K562 (cell line): ENCODE data around the gene PRMT5. TPM values are rescaled to one million over a fixed set of nuclear protein-coding genes. Genes with fewer than 3 reads are reported as not detected.

ENCODE experiments used
- ARID2 ChIP-seq: fragments of 450-650 bp; IDR thresholded peaks from 2 replicates; pipeline ENCODE4 v1.6.1; 2017; ENCODE audit warnings: antibody characterized with exemption, mild to moderate bottlenecking
- CREB3L1 ChIP-seq: fragments of 450-650 bp; IDR thresholded peaks from 2 replicates; pipeline ENCODE4 v1.6.1; 2014; ENCODE audit warnings: low read depth, mild to moderate bottlenecking, moderate library complexity, borderline replicate concordance
- EP400 ChIP-seq: fragments of 450-650 bp; IDR thresholded peaks from 2 replicates; pipeline ENCODE4 v1.6.1; 2017; ENCODE audit warnings: antibody characterized with exemption, mild to moderate bottlenecking, moderate library complexity
- FOXP4 ChIP-seq: sonication (generic); formaldehyde crosslinking; IDR thresholded peaks from 2 replicates; pipeline ENCODE4 v1.8.0; 2022; ENCODE audit warnings: mild to moderate bottlenecking, missing genetic modification reagents, borderline replicate concordance
- HDAC6 ChIP-seq: IDR thresholded peaks from 2 replicates; pipeline ENCODE4 v1.6.1; 2012; ENCODE audit warnings: low read depth, mild to moderate bottlenecking, control low read depth, inconsistent platforms, low read length, moderate library complexity
- KAT7 ChIP-seq: sonication (generic); formaldehyde crosslinking; IDR thresholded peaks from 2 replicates; pipeline ENCODE4 v1.8.0; 2022; ENCODE audit warnings: missing genetic modification reagents, mild to moderate bottlenecking, borderline replicate concordance
- PHTF2 ChIP-seq: fragments of 250-450 bp; sonication (Bioruptor Pico); IDR thresholded peaks from 2 replicates; pipeline ENCODE4 v1.5.0; 2021; ENCODE audit warnings: mild to moderate bottlenecking
- SMARCB1 ChIP-seq: IDR thresholded peaks from 2 replicates; pipeline ENCODE4 v1.6.1; 2011; ENCODE audit warnings: improper control_type of control experiment, low read depth; ENCODE audit not compliant: insufficient read length
- SRSF1 ChIP-seq: fragments of 200-400 bp; formaldehyde crosslinking; IDR thresholded peaks from 2 replicates; pipeline ENCODE4 v1.6.1; 2017; ENCODE audit warnings: mild to moderate bottlenecking, low read depth, low read length, moderate library complexity
- XRCC4 ChIP-seq: IDR thresholded peaks from one replicate; pipeline ENCODE4 v1.6.1; 2011; ENCODE audit not compliant: insufficient read depth, insufficient read length; ENCODE audit errors: extremely low read depth
- ZBTB9 ChIP-seq: fragments of 450-650 bp; formaldehyde crosslinking; IDR thresholded peaks from 2 replicates; pipeline ENCODE4 v1.4.0; 2020; ENCODE audit warnings: mild to moderate bottlenecking, moderate library complexity
- ZC3H8 ChIP-seq: fragments of 450-650 bp; IDR thresholded peaks from 2 replicates; pipeline ENCODE4 v1.6.1; 2017
- ZNF133 ChIP-seq: fragments of 250-450 bp; sonication (Bioruptor Pico); IDR thresholded peaks from 2 replicates; pipeline ENCODE4 v1.4.0; 2020; ENCODE audit warnings: mild to moderate bottlenecking
- ZNF696 ChIP-seq: fragments of 250-450 bp; sonication (Bioruptor Pico); conservative IDR thresholded peaks from 2 replicates; pipeline ENCODE4 v1.4.0; 2020; ENCODE audit warnings: mild to moderate bottlenecking, moderate library complexity
- polyA plus RNA-seq, 8 experiments: library from polyadenylated mRNA; depleted of rRNA in 4 of 8; stranded (reverse) in 5 of 8; unstranded in 3 of 8; fragments of >200 nt; fragmentation: Nextera tagmentation in 2 of 8; fragmentation: Illumina TruSeq in 1 of 8; extraction: Ambion mirVana in 2 of 8; extraction: Trizol in 1 of 8; gene quantifications; 2 replicates each; pipeline versions ENCODE4 v1.2.1 to v1.2.3, GENCODE V29; 2011 to 2014; ENCODE audit warnings: inconsistent platforms in 1 of 8, missing spikeins in 1 of 8
- total RNA-seq, 7 experiments: library from RNA; depleted of rRNA in 6 of 7; stranded (reverse); fragments of >200 nt in 6 of 7; fragmentation: Illumina TruSeq in 2 of 7; extraction: Trizol in 2 of 7; gene quantifications; 2 replicates each; pipeline versions ENCODE4 v1.2.1 to v1.2.3, GENCODE V29; 2011 to 2021; ENCODE audit warnings: low replicate concordance in 1 of 7
- TF ChIP-seq, protein P1 (sequence below): sonication (generic); formaldehyde crosslinking; IDR thresholded peaks from 2 replicates; pipeline ENCODE4 v1.8.0; 2022; ENCODE audit warnings: mild to moderate bottlenecking, missing genetic modification reagents
- TF ChIP-seq, protein P2 (sequence below): fragments of 450-650 bp; conservative IDR thresholded peaks from 2 replicates; pipeline ENCODE4 v1.6.1; 2016; ENCODE audit warnings: missing genetic modification characterization, low read depth, mild to moderate bottlenecking, control low read depth, missing compliant biosample characterization

Gene PRMT5
- total and polyA plus RNA-seq, 9 of the 15 experiments (the other 6 are each of a cell fraction or from before 2014, with no cell fraction given) = 114 to 552 (median 222) TPM

DNA sequence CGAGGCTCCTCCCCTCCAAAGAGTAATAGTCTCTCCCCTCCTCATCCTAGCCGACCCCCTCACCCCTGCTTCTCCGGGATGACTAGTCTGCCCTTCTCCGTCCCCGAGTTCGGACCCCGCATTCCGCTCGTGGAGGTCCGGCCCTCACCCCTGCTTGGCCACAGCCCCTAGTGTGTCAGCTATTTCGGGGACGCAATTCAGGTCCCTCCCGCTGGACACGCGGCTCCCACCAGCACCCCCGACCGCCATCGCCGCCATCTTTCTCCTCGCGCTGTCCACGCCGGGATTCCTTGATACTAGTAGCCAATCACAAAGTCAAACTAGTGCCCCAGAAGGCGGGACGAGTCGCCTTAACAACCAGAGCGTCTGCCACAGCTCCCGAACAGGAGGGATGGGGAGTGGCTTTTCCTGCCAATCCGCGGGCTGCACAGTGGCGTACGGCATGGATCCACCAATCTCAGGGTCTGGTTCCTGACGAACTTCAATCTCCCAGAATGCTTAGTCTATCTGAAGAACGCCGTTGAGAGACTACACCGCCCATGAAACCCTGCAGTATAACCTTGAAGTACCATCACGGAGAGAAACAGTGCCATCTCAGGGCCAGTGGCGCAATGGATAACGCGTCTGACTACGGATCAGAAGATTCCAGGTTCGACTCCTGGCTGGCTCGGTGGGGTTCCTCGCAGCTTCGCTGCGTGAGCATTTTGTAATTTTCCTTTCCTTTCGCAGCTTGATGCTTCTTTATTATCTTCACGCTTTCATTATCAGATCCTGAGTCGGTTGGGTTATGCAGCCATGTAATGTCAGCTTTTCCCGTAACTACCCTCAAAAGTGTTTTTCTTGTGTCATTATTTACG is at the start of gene PRMT5 (continued):
- TF ChIP-seq ZBTB9 (peak; percentile 47; the same call in 1 of the 2 replicates), CREB3L1 (peak; percentile 72; the same call in 1 of the 2 replicates), KAT7 (CRISPR knock-in tag) (no peak), FOXP4 (CRISPR knock-in tag) (no peak), PHTF2 (CRISPR knock-in tag) (no peak), SRSF1 (no peak), XRCC4 (no peak), ZNF696 (CRISPR knock-in tag) (no peak), HDAC6 (no peak), ARID2 (no peak), ZC3H8 (no peak), ZNF133 (CRISPR knock-in tag) (no peak), EP400 (peak; percentile 99), SMARCB1 (no peak)
- TF ChIP-seq, protein P1, sequence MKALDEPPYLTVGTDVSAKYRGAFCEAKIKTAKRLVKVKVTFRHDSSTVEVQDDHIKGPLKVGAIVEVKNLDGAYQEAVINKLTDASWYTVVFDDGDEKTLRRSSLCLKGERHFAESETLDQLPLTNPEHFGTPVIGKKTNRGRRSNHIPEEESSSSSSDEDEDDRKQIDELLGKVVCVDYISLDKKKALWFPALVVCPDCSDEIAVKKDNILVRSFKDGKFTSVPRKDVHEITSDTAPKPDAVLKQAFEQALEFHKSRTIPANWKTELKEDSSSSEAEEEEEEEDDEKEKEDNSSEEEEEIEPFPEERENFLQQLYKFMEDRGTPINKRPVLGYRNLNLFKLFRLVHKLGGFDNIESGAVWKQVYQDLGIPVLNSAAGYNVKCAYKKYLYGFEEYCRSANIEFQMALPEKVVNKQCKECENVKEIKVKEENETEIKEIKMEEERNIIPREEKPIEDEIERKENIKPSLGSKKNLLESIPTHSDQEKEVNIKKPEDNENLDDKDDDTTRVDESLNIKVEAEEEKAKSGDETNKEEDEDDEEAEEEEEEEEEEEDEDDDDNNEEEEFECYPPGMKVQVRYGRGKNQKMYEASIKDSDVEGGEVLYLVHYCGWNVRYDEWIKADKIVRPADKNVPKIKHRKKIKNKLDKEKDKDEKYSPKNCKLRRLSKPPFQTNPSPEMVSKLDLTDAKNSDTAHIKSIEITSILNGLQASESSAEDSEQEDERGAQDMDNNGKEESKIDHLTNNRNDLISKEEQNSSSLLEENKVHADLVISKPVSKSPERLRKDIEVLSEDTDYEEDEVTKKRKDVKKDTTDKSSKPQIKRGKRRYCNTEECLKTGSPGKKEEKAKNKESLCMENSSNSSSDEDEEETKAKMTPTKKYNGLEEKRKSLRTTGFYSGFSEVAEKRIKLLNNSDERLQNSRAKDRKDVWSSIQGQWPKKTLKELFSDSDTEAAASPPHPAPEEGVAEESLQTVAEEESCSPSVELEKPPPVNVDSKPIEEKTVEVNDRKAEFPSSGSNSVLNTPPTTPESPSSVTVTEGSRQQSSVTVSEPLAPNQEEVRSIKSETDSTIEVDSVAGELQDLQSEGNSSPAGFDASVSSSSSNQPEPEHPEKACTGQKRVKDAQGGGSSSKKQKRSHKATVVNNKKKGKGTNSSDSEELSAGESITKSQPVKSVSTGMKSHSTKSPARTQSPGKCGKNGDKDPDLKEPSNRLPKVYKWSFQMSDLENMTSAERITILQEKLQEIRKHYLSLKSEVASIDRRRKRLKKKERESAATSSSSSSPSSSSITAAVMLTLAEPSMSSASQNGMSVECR (CRISPR knock-in tag) = peak; percentile 87
- TF ChIP-seq, protein P2, sequence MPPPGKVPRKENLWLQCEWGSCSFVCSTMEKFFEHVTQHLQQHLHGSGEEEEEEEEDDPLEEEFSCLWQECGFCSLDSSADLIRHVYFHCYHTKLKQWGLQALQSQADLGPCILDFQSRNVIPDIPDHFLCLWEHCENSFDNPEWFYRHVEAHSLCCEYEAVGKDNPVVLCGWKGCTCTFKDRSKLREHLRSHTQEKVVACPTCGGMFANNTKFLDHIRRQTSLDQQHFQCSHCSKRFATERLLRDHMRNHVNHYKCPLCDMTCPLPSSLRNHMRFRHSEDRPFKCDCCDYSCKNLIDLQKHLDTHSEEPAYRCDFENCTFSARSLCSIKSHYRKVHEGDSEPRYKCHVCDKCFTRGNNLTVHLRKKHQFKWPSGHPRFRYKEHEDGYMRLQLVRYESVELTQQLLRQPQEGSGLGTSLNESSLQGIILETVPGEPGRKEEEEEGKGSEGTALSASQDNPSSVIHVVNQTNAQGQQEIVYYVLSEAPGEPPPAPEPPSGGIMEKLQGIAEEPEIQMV (tag) = no peak
